Type B pancreatic cell (in vitro differentiated cells): ENCODE measurements around the gene AUH. TPM values are rescaled to one million over a fixed set of nuclear protein-coding genes. Genes with fewer than 3 reads are reported as not detected.

Experiments used
- DNase-seq: peaks from one replicate; pipeline ENCODE4 v3.0.0; 2021; ENCODE audit warnings: mixed read lengths; ENCODE audit not compliant: unreplicated experiment; ENCODE audit errors: extremely low spot score
- H3K27ac Mint-ChIP-seq: 2 replicates; pipeline ENCODE4 v1.8.0; 2021; ENCODE audit warnings: mild to moderate bottlenecking, mixed read lengths
- H3K27me3 Mint-ChIP-seq: 2 replicates; pipeline ENCODE4 v1.8.0; 2021; ENCODE audit warnings: mixed read lengths
- H3K36me3 Mint-ChIP-seq: 2 replicates; pipeline ENCODE4 v1.8.0; 2021; ENCODE audit warnings: mixed read lengths
- H3K4me1 Mint-ChIP-seq: one replicate; pipeline ENCODE4 v1.8.0; 2021; ENCODE audit warnings: mixed read lengths; ENCODE audit not compliant: unreplicated experiment
- H3K4me3 Mint-ChIP-seq: 2 replicates; pipeline ENCODE4 v1.8.0; 2021; ENCODE audit warnings: mild to moderate bottlenecking, mixed read lengths
- H3K9me3 Mint-ChIP-seq: 2 replicates; pipeline ENCODE4 v1.8.0; 2021; ENCODE audit warnings: mixed read lengths
- total RNA-seq: library from RNA; stranded (reverse); gene quantifications from 2 replicates; pipeline ENCODE4 v1.2.1, GENCODE V29; 2021; ENCODE audit warnings: low replicate concordance
- TF ChIP-seq, protein P1 (sequence below): fragments of 200-600 bp; sonication (generic); conservative IDR thresholded peaks from 2 replicates; pipeline ENCODE4 v1.5.0; 2021; ENCODE audit warnings: antibody characterized with exemption, mild to moderate bottlenecking

Gene AUH
- total RNA-seq, 1 donor from 2014 or later = 25.0 TPM

DNA sequence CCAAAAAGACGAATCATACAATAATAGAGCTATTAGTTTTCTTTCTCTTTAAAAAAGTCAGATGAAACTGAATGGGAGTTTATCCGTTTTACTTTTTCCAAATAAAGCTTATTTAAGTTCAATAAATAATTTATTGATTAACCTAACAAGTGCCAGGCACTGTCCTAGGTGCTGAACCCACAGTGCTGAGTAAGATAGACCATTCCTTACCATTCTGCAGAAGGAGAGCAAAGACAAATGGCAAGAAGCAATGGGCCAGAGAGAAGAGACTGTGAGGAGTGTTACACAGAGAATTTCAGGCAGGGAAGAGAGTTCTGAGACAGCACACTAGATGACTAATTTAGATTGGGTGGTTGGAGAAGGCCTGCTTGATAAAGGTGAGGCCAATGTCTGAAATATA is 127.2 kb downstream of the AUH start:
- DNase-seq = no peak
- peaks cover 11% of the 10 kb centered on the region for H3K36me3 Mint-ChIP-seq
- H3K27ac Mint-ChIP-seq = no peak overlapping the region
- H3K4me3 Mint-ChIP-seq = no peak overlapping the region
- H3K4me1 Mint-ChIP-seq = no peaks in the 10 kb centered on the region
- no peaks in the 10 kb centered on the region for H3K27me3 Mint-ChIP-seq
- TF ChIP-seq, protein P1, sequence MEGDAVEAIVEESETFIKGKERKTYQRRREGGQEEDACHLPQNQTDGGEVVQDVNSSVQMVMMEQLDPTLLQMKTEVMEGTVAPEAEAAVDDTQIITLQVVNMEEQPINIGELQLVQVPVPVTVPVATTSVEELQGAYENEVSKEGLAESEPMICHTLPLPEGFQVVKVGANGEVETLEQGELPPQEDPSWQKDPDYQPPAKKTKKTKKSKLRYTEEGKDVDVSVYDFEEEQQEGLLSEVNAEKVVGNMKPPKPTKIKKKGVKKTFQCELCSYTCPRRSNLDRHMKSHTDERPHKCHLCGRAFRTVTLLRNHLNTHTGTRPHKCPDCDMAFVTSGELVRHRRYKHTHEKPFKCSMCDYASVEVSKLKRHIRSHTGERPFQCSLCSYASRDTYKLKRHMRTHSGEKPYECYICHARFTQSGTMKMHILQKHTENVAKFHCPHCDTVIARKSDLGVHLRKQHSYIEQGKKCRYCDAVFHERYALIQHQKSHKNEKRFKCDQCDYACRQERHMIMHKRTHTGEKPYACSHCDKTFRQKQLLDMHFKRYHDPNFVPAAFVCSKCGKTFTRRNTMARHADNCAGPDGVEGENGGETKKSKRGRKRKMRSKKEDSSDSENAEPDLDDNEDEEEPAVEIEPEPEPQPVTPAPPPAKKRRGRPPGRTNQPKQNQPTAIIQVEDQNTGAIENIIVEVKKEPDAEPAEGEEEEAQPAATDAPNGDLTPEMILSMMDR = no peak
- no peaks in the 10 kb centered on the region for H3K9me3 Mint-ChIP-seq

DNA sequence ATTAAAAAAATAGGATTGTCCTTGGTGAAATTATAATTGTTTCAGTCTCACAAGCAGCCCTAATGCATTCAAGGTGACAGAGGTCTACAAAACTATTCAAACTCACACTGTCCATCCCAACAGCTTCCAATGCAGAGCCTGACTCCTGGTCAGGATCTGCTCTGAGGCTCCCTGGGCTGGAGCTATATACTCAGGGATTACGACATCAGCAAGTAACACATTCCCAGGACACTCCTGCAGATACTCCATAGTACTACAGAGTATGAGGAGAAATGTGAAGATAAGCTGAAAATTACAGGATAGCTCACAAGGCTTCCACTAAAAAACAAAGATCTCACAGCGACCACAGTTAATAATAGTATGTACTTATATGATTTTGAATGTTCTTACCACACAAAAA is 130.1 kb downstream of the AUH start:
- Mint-ChIP-seq H3K4me3 (no peak overlapping the region), H3K9me3 (no peaks in the 10 kb centered on the region), H3K36me3 (peaks cover 11% of the 10 kb centered on the region), H3K27me3 (no peaks in the 10 kb centered on the region), H3K27ac (no peak overlapping the region), H3K4me1 (no peaks in the 10 kb centered on the region)
- TF ChIP-seq, protein P1 = no peak
- no peak for DNase-seq

DNA sequence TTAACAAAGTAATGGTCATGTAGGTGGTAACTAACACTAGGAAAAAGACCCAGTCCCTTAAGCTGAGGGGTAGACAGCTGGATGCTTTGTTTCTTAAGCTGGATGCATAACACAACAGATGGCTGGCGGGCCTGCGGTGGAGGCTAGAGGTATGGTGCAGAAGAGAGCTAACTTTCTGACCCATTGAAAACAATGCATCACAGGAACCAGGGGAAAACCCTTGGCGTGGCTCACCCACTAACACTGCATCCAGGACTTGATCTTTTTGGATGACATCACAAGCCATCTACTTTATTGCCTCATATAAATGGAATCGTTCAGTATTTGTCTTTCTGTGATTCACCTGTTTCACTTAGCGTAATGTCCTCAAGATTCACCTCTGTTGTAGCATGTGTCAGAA is 138.7 kb downstream of the AUH start:
- H3K4me3 Mint-ChIP-seq = no peak overlapping the region
- H3K9me3 Mint-ChIP-seq = no peaks in the 10 kb centered on the region
- DNase-seq = no peak
- TF ChIP-seq, protein P1 = no peak
- H3K27ac Mint-ChIP-seq = no peak overlapping the region
- H3K36me3 Mint-ChIP-seq = peaks cover 3% of the 10 kb centered on the region
- no peaks in the 10 kb centered on the region for H3K27me3 Mint-ChIP-seq
- H3K4me1 Mint-ChIP-seq = no peaks in the 10 kb centered on the region

DNA sequence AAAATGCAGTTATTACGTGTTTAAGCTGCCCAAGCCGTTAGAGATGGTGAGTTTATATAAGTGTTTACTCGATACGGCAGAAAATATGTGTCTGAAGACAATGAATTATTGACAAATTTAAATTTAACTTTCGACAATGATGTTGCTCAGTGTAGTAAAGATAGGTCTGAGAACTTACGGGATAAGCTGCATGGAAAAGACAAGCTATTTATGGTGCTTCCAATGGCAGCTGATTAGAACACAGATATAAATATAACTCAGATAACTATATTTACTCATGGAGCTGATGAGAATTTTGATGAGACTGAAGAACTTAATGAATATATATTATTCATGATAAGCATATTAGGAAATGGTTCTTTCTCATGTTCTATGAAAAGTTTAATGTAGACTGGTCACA is 139.3 kb downstream of the AUH start:
- no peak for DNase-seq
- no peak overlapping the region for H3K4me3 Mint-ChIP-seq
- peaks cover 3% of the 10 kb centered on the region for H3K36me3 Mint-ChIP-seq
- no peaks in the 10 kb centered on the region for H3K27me3 Mint-ChIP-seq
- H3K27ac Mint-ChIP-seq = no peak overlapping the region
- TF ChIP-seq, protein P1 = no peak
- no peaks in the 10 kb centered on the region for H3K9me3 Mint-ChIP-seq
- no peaks in the 10 kb centered on the region for H3K4me1 Mint-ChIP-seq

DNA sequence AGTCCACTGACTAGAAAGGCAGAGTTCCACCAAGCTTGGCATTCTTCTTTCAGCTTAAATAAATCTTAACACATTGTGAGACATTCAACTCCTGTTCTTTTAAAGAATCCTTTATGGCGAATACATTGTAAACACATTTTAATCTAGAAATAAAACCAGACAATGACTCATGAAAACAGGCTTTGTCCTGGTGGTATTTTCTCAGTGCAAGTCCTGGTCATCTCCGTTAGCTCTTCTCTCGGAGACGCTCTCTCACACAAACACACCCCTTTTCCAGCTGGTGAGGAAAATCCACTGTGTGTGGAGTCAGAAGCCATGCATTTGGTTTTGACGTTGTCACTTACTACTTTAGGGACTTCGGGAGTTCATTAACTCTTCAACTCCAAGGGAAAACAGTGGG is 140.4 kb downstream of the AUH start:
- no peak overlapping the region for H3K27ac Mint-ChIP-seq

More for the DNA sequence above, 140.4 kb downstream of the AUH start:
- TF ChIP-seq, protein P1 = no peak
- DNase-seq = no peak
- Mint-ChIP-seq H3K4me1 (no peaks in the 10 kb centered on the region), H3K36me3 (peaks cover 7% of the 10 kb centered on the region), H3K27me3 (no peaks in the 10 kb centered on the region), H3K4me3 (no peak overlapping the region), H3K9me3 (no peaks in the 10 kb centered on the region)
